SW480 (cell line): ENCODE results near the gene WASF2.

ENCODE experiments used
- DNase-seq: peaks from one replicate; pipeline ENCODE4 v3.0.0-alpha.2; 2016; ENCODE audit warnings: low spot score

WASF2 gene

DNA sequence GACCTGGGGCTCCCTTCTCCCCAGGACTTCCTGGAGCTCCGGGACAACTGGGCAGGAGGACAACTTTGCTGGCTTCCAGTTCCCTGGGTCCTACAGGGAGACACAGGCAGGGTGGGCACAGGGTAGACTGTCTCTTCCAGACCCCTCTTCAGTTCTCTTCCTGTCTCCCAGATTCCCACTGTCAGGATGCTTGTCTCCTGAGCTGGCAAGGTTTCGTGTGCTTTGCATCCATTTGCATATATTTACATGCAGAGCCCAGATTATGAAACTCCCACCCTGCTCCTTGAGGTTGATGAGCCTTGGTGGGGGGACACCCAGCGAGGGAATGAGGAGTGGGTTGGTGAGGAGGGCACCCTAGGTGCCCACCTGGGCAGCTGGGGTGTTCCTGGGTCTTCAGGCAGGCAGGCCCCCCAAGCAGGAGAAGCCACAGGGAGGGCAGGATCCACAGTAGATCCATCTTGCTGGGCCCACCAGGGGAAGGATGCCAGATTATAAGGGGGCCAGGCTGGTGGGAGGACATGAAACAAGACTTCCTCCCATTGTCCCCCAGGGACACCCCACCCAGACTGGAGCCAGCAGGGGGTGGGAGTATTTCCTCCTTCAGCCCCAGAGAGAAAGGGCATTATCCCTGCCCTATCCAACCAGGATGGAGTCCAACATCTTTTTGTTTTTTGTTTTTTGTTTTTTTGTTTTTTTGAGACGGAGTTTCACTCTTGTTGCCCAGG, 115.4 kb downstream of the WASF2 start, which contains the start of gene FCN3:
FCN3 (minus strand) TSS at position 463 of the 725 bp plus-strand sequence; CDS start at position 457, 6 bp downstream.
- DNase-seq, result no peak

DNA sequence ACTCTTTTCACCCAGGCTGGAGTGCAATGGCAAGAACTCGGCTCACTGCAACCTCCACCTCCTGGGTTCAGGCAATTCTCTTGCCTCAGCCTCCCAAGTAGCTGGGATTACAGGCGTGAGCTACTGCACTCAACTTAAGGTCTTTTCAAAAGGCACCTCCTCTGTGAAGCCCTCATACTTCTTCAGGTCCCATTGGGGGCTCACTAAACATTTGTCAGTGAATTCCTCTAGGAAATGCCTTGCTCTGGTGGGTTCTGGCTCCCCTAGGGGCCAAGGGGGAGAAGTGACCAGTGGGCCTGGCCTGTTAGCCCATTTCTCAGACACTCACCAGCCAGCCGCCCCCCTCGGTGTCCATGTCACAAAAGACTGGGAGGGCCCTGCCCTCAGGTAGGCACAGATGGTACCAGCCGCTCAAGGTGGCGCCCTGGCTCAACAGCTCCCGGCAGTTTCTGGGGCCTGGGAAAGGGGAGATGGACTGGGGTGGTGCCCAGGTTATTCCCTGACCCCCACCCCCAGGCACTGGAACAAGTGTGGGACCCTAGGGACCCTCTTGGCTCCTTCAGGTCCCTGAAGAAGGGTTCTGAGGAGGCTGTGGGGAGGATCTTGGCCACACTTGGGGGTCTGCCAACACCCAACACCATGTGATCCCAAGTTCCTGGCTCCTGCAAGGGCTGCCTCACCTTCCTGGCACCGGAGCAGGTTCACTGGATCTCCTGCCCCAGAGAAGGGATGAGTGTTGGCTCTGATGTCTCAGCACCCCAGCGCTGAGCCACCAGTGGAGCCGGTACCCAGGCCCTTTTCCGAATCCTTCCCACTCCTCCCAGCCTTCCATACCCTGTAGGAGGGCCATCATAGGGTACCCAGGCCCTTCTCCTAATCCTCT, 116.9 kb downstream of the WASF2 start:
- DNase-seq, result no peak

DNA sequence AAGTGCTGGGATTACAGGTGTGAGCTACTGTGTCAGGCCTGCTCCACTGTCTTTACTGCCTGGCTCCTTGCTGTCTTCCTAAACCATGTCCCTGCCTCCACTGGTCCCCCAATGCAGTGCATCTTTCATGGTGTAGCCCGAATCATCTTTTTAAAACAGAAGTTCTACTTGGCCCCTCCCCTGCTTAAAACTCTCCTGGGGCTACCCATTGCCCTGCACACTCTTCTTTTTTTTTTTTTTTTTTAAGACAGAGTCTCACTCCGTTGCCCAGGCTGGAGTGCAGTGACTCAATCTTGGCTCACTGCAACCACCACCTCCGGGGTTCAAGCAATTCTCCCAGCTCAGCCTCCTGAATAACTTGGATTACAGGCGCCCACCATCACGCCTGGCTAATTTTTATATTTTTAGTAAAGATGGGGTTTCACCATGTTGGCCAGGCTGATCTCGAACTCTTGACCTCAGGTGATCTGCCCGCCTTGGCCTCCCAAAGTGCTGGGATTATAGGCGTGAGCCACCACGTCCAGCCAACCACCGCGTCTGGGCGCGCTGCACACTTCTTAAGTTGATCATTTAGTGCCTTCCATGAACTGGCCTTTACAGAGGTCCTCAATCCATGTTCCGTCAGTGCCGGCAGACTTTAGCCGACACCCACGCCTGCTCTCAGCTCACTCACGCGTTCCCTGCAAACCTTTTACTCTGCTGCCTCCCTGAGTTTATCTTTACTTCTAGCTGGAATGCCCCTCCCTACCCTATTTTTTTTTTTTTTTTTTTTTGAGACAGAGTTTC, 117.8 kb downstream of the WASF2 start:
- no peak for DNase-seq

DNA sequence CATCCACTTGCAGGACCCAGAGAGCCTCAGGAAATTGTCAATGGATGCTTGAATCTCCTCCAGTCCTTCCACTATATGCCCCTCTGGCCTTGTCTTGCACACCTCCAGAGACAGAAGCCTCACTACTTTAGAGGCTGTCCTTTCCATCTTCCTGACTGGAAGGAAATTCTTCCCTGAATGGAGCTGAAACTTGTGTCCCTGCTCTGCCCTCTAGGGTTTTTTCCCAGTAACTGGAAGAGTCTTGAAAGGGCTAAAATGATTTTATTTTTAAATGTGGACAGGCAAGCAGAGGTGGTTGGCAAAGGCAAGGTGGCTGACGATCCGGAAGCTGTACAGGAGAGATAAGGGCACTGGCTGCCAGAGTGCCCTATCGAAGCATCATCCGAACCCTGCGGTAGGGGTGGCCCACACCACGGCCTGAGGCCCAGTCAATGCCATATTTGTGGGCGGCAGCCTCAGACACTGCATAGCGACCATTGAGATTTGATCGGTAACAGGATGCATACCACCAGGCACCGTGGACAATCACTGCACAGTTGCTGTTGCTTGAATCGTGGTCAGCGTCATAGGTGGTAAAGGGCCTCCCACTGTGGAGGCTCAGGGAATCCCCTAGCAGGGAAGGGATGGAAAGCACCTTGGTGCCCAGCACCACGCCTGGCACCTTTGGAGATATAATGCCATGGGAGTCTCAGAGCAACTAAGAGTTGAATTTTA, 120.9 kb downstream of the WASF2 start:
- DNase-seq, result no peak

DNA sequence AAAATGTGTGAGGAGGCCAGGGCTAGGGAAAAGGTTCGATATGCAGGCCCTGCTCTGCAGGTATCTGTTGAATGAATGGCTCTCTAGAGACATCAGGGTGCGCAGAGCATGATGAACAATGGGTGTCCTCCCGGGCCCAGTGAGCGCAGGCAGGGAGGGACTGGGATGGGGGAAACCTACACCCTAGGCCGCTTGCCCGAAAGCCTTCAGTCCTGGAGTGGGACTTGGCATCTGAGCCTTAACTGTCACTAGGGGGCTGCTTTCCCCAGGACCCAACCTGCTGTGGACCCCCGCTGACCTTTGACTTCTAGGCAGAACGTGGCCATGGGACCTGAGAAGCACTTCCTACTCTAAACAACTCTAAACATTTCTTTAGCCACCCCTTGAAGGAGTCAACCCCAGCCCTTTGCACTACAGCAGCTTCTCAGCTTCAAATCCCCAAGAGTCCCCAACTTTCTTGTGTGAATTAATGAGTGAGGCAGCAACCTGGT, 122.8 kb downstream of the WASF2 start:
- no peak for DNase-seq

DNA sequence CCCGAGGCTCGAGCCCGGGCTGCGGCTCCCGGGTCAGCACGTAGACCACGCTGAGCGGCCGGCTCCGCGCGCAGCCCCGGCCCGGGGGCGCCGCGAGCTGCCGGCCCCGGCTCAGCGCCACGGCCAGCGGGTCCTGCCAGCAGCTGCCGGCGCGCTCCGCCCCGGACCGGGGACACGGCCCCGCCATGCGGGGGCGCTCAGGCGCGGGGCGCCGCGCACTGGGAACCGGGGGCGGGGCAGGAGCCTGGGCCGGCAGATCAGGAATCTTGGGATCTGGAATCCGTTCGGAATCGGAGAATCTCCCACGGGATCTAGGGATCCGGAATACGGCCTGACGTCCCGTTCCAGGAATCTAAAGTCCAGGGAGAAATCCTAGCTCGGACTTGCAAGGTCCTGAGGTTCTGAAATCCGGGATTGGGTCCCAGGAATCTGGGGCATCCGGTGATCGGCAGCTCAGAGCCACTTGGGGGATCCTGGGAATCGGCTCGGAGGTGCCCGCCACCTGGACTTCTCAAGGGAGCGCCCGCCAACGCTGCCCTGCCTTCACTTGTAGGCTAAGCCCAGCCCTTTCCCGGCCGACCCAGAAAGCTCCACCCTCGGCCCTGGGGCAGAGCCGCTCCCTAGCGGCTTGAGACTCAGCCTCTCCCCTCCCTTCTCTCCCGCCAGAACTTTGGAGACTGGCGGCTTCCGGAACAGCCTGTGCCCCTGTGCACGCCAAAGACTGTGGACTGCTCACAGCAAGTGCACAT, 123.4 kb downstream of the WASF2 start, which contains the start of gene MAP3K6:
MAP3K6 (minus strand) TSS at position 551 of the 749 bp plus-strand sequence; CDS start at position 187, 364 bp downstream.
- DNase-seq, result peak; percentile 78

DNA sequence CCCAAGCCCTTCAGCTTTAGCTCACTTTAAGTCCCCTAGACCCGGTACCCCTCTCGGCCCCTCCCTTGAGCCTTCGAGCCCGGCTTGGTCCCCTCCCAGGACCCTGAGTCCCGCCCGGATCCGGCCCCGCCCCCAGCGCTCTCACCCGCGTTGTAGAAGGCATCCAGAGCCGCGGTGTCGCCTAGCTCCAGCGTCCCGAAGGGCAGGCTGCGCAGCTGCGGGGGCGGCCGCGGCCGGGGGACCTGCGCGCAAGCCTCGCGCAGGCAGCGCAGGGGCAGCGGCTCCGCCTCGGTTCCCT, 123.9 kb downstream of the WASF2 start:
- DNase-seq, result peak; percentile 82

DNA sequence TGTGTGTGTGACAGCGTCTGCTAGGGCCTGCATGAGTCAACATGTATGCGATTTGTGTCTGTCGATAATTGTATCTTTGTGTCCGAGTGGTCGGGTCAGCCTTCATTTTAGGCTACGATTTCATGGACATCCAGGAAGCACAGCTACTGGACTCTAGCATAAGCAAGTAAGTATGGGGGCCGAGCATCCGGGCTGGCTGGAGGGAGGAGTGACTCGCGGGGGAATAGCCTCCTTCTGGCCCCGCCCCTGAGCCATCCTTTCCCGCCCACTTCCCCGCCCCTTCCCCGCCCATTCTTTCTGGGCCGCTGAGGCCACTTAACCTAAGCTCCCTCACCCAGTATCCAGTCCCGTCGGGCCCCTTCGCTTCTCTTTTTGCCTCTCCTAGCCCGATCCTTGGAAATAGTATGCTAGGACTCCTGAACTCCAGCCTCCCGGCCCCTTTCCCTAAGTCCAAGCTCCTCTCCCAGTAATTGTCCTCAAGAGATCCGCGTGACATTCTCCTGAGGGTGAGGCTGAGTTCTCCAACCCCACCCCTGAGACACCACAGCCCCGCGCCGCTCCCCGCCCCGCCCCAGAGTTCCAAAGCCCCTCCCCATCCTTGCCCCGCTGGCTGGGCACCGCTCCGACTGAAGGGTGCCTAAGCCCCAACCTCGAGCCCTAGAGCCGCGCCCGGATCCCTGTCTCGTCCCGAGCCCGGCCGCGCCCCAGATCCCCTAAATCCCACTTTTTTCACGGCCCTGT, 124.4 kb downstream of the WASF2 start:
- peak; percentile 87 for DNase-seq

DNA sequence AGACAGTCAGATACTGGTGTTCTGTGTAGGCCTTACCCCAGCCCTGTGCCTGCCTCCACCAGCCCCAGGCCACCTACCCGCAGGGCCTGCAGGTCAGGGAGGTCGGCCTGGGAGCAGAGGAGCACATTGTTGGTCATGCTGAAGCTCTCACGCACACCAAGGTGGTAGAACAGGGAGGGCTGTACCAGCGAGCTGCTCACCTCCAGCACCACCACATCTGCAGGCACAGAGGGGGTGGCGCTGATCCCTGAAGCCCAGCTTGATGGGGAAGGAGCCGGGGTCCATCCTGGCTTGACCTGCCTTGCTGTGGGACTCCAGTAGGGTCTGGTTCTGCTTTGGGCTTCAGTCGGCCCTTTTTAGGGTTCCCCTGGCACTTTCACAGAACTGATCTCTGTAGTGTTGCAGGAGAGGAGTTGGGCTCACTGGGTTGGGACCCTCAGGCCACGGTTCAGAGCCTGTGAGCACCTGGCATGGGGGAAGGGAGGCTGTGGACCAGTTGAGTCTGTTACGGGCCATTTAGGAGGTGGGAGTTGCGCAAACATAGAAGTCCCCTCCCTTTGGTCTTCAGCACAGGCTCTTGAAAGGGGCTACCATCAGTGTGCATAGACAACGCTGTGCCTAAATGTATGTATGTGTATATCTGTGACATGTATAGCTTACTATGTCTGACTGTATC, 125.1 kb downstream of the WASF2 start:
- DNase-seq, result no peak

DNA sequence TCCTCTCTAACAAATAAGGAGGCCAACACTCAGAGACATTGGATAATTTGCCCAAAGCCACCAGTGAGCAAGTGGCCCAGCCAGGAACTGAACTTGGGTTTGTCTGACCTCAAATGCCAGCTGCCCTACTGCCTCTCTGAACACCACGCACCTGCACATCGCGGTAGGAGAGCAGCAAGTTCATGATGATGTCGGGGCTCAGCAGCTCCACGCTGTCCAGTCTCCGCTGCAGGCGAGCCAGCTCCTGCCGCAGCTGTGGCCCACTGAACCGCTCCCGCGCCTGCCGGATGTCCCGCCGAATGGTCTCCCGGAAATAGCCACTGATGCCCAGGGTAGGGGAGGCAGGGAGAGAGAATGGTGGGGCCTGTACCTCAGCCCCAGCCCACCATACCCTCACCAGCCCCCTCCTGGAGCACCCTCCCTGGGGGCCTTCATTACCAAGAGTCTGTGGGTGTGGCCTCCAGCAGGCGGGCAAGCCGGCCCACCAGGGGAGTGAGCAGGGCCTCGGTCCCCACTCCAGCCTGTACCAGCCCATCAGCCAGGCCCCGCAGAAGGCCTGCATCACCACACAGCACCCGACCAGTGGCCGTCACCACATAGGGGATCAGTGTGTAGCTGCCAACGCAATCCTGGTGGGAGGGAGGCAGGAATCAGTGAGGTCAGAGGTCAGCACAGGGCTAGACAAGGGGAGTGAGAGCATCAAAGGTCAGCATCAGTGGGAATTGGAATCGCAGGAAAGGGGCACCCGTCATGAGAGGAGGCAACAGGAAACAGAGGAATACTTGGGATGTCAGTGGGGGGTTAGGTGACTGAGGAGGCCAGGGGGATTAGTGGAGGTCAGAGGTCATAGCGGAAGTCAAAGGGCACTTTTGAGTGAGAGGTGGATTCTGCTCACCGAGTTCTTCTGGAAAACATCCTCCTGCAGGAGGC, 125.9 kb downstream of the WASF2 start:
- DNase-seq, result no peak

DNA sequence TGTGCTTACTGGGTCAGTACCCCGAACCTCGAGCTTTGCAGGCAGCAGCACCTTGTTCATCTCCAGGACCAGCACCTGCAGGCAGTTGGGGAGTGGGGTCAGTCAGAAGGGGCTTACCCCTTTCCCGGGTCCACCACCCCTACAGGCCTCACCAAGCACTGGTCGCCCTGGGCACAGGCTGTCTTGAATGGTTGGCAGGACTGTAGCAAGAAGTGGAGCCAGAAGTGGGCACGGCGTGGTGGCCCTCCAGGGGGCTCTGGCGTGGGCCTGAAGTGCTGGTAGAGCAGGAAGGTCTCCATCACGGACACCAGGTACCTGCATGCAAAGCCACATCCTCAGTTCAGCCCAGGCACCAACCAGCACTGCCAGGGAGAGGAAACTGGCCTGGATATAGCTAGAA, 128.4 kb downstream of the WASF2 start:
- DNase-seq, result no peak

DNA sequence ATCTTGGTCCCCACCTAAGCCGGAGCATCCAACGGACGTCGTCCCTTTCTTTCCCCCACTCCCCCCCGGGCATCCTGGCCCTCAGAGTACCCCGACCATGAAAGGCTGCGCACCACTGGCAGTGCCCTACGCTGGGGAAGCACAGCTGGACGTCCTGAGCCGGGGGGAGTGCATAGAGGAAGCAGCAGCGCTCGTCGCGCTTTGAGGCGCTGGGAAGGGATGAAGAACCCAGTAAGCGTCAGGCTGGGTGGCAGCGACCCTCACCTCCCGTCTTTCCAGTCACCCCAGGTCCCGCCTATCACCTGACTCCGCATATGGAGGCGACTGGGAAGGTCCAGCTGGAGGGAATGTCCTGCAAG, 128.9 kb downstream of the WASF2 start:
- DNase-seq, result no peak

DNA sequence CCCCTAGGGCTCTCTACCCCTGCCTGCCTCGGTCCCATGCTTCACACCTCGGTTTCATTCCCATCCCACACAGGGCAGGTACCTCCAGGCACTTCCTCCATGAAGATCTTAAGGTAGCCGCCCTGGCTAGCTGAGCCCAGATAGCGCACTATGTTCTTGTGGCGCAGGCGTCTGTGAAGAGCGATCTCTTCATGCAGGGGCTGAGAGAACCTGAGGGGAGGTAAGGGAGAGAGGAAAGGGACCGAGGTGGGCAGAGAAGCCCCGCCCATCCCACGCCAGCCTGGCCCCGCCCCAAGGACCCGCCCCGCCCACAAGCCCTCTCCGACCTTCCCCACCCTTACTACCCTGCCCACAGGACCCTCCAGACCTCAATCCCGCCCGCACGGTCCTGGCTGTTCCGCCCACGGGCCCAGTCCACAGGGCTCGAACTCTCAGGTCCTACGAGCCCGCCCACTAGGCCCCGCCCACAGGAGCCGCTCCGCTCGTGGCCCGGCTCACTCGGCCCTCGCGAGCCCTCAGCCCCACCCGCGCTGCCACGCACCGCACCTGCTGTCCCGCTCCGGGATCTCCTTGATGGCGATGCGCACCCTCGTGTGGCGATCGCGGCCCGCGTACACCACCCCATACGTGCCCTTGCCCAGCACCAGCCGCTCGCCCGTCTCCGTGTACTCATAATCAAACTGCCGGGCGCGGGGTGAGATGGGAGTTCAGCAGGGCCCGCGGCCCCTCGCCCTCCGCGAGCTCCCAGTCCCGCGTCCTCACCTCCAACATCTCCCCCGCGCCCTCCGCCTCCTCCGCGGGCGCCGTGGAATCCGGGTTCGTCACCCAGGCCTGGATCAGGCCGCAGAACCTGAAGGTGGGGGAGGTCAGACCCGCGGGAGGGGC, 129.6 kb downstream of the WASF2 start:
- no peak for DNase-seq

DNA sequence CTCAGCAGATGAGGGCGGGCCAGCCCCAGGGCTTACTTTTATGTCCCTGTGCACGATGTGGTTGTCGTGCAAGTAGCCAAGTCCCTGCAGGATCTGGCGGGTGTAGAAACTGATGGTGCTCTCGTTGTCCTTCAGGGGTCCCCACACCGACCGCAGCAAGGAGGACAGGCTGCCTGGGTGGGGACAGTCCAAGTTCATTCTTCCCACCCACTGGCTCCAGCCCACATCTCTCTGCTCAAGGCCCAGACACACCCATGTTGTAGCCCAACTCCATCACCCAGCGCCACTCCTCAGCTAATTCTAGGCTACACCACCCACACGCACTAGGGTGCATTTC, 130.2 kb downstream of the WASF2 start:
- DNase-seq, result no peak

DNA sequence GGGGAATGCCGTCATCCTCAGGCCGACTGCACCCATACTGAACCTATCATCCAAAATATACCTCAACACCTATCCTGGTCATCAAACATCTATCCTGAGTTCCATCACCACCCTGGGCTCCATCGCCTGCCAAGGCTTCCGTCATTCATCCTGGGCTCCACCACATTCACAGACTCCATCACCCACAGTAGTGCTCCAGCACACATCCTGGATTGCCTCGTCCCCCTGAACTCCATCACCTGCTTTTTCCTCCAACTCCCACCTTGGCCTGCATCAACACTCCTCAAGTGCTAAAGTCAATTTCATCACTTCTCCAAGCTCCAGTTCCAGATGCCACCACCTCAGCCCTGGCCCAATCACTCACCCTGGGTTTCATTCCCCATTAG, 131.0 kb downstream of the WASF2 start:
- DNase-seq, result no peak

DNA sequence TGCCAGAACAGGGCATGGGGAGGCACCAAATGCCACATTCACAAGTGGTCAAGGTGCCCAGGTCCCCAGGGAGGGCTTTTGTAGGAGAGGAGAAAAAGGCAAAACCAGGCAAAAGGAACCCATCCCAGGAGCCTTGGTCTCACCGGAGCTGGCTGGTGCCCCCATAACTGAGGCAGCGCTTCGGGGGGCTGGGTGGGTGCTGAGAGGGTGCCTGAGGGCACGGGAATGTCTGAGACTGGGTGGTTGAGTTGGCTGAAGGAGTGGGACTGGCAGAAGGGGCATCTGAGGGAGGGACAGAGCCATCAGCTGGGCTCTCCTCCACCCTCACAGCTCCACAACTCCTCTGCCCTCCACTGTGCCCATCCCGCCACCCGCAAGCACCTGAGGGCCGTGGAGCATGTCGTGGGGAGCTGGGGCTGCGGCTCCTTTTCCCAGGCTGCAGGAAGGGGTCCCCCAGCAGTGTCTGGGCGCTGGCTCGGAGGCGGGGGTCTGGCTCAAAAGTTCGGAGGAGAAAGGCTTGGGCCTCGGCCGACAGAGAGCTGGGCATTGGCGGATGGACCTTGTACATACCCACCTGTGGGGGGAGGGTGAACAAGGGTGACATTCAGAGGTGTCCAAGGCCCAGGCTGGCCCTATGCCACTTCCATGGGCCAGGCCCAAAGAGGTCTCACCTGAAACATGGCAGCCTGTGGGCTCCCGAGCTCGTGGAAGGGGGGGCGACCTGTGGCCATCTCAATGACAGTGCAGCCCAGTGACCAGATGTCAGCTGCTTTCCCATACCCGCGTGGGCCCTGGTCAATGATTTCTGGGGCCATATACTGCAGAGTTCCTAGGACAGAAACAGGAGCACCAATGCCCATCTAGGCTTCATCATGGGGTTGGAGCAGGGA, 131.7 kb downstream of the WASF2 start:
- DNase-seq, result no peak
